Stimulated activated CD4-positive, alpha-beta T cell treated with anti-CD3 and anti-CD28 coated beads, Interleukin-12 subunit alpha, Interleukin-12 subunit beta, amount 100 ng/mL, for 24 hours (primary cell): ENCODE results near the gene PTCD2.
A peak's percentile ranks its signal among the peaks of the same experiment; 100 is the strongest.

Experiments
- DNase-seq, 2 experiments: peaks; one replicate each; pipeline ENCODE4 v3.0.0-alpha.2; 2020; ENCODE audit warnings: low read depth in 2 of 2

The PTCD2 gene

DNA sequence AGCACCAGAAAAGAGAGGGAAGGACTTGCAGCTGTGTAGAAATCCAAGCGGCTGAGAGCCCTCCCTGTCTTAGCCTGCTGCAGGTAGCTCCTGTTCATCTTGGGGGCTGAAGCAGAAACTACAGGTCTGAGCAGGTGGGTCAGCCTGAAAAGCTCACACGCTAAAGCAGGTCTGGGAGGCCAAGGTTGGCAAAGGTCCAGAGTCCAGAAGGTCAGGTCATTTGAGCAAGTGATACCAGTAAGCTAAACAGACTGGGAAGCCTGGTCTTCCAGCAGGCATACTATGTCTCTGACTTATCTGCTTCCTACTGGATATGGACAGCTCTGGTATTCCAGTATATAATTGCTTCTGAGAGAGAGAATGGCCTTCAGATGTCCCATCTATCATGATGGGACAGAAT is 26.2 kb downstream of the PTCD2 start:
- DNase-seq = no peak

DNA sequence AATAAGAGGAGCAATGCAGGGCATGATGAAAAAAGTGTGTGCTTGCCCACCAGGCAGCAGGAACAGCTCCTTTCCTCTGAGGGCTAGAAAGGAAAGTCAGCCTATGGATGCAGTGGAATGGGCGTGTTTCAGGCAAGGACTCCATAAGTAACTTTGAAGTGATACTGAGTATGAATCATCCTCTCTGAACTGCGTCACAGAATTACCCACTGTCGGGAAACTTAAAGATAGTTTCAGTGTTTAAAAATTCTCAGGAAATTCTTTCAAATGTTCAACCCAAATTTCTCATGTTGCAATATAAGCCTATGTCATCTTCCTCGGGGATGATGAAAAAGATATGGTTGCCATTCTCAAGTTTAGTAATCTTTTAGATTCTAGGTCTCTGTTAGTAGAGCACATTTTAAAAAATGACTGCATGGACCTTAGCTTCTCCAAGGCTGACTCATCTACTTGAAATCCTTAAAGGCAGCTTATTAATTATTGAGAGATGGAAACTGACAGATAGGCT is 27.7 kb downstream of the PTCD2 start:
- DNase-seq = no peak

GRCh38 chr5:72351376-72351775 is 31.2 kb downstream of the PTCD2 start:
- no peak for DNase-seq

DNA sequence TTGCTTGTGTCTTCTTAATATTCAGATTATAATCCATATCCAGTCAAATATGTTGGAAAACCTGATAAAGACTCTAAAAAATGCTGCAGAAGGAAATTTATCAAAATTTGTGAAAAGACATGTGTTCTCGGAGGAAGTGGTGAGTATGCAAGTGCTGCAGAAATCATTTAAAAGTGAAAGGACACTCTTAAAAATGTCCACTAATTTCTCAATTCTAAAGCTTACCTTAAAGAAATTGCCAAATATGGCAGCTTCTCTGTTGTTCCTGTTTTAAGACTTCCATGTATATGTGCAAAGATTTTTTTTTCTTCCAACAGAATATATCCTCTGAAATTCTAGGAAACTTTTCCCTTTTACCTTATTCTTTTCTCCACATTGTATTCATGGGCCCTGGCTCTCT is 32.4 kb downstream of the PTCD2 start:
- DNase-seq = no peak

- DNase-seq = no peak
Observed at GRCh38 chr5:72353046-72353445, 32.9 kb downstream of the PTCD2 start.

- DNase-seq = no peak
Observed at GRCh38 chr5:72355706-72356299, 35.6 kb downstream of the PTCD2 start.

DNA sequence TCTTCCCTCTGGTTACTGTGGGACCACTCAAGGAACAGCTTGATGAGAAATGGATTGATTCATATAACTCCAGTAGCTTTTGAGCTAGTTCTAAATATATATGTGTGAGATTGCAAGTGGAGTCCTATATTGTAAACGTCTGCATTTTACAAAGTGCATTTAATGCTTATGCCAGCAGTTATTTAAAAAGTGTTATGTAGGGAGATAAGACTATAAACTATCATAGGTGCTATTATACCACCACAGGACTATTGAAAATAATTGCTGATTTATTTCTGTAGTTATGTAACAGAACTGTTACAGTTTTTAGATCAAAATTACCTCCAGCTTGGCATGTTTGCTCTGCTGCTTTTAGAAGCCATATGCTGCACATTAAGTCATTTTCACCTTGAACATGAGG is 36.2 kb downstream of the PTCD2 start:
- DNase-seq = no peak

GRCh38 chr5:72358925-72359324 is 38.8 kb downstream of the PTCD2 start:
- DNase-seq = no peak

DNA sequence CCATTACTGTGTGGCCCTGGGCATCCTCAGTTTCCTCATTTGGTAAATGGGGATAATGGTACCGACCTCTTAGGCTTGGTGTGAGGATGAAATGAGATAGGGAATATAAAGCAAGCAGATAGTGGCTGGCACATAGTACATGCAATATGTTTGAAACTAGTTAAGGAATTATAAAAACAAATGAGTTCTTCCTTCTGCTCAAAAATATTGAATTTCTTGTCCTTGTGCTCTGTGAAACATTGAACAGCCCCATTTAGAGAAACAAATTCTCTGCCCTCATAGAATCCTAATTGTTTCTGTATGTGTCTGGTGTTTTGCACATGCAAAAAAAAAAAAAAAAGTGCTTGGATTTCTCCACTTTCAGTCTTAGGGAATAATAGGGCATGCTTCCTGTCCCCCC is 39.7 kb downstream of the PTCD2 start:
- DNase-seq = no peak

- no peak for DNase-seq
Observed at GRCh38 chr5:72363166-72363802, 43.1 kb downstream of the PTCD2 start.

GRCh38 chr5:72364171-72364570 is 44.0 kb downstream of the PTCD2 start:
- DNase-seq = no peak

GRCh38 chr5:72364951-72365350 is 44.8 kb downstream of the PTCD2 start:
- no peak for DNase-seq

DNA sequence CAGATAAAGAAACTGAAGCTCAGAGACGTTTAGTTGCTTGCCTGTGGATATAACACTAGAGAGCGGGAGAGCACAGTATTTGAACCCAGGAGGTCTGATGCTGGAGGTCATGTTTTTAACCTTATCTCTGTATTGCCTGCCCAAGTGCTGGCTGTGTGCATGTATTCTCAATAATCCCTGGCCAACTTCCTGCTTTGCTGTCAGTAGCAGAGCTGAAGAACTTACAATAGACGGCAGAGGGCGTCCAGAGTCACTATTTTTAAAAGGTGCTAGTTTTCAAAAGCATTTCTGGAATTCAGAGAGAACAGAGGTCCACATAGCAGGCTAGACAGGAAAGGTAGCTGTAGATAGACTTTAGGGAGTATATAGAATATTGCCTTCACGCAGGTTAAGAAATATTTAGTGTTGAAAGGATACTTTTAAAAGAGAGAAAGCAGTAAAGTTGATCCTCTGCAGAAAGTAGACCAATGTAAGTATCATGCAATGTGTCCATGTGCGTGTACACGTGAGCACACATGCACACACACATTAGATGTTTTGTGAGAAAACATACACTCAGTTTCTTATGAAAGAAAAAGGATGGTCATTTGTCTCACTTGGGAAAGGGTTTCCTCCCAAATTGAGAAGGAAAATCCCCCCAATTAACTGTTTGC is 46.3 kb downstream of the PTCD2 start:
- DNase-seq = peak in 1 of 2 experiments; percentile 6

DNA sequence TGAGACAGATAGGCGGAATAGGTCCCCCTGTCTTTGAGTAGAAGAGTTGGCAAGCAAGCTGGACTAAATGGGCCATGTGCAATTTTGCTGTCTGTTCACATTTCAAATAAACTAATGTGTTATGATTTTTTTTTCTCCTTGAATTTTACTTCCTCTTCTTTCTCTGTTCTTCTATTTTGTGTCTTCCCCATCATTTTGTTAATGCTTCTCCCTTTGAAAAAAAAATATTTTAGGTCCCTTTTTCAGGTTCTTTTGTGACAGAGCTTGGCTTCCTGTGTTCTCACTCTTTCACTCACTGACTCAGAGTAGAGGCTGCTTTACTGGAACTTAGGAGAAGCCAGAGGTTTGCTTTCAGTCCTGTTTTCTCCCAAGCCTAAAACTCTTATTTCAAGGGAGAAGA is 48.1 kb downstream of the PTCD2 start:
- no peak for DNase-seq

DNA sequence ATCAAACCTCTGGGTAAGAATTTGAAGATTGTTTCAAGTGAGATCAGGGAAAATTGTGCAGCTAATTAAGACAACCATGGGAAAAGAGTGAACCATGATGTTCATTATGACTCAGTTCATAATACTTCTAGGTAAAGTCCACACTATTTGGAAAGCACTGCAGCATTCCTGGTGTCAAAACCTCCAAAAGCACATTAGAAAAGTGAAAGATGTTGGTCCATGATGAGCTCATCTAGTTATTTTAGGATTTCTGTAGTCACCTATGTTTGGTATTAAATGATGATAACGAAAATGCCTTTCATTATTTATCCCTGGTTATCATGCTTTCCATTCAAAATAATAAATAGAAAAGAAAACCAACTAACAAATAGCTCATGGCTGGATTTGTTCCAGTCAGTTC is 49.1 kb downstream of the PTCD2 start:
- no peak for DNase-seq

DNA sequence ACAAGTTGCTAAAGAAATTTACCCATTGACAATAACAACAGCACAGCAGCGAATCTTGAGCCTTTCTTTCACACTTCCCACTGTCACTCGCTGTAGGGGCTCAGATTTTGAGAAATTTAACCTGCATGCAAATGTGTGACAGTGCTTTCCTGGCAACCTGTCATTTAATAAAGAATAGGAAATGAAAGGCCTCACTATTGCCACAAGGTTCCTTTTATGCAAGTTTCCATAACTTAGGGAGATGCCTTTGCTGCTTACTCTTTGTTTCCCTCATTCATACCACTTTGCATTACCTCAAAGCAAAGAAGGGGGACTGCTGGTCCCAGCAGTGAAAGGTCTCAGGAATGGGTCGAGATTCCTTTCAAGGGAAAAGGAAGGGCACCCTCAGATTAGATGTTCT is 49.5 kb downstream of the PTCD2 start:
- DNase-seq = no peak

DNA sequence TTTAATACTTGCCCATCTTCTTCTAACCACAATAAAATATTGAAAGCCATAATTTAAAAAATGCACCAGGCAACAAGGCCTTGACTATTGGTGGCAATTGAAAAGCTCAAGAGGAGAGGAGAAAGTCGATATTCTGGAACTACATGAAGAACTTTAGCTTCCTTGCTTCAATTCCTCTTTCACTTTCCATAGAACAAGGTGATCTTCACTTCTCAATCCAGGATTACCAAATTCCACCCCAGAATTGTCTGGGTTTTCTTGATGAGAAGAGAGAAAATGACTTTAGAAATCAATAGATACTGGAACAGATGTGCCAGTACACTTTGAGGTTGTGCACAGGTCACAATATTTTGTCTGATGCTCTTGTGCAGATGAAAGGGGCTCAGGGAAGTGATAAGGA is 52.2 kb downstream of the PTCD2 start:
- DNase-seq = no peak

DNA sequence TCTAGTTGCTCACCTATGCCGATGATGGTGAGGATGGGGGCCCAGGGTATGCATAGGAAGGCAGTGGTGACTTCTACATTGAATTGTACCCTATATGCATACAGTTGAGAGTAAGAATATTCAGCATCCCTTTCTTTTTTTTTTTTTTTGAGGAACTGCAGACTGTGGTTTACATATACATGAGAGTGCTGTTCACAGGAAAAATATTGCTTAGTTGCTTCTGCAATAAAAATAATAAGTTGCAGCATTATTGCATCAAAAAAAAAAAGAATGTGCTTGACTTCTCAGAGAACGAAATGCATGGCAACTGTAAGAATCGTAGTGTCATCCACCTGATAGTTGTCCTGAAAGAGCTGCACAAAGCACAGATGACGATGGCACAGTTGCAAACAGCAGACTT is 52.8 kb downstream of the PTCD2 start:
- no peak for DNase-seq

GRCh38 chr5:72374844-72375243 is 54.7 kb downstream of the PTCD2 start:
- no peak for DNase-seq

DNA sequence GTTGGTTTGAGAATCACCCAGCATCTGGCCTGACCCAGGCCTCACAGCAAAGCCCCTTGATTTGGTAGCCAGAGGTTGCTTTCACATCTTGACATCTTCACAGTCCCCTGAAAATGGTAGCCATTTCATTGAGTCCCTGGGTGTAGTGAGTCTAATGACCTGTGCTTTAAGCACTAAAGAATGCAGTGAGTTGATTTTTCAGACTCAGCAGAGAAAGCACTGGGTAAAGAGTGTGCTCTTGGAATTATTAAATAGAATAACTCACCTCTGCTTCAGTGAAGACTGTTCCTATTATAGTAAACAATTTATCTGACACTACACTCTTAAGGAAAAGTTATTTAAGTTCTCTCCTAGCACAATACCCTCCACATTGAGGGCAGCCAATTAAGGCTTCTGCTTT is 56.2 kb downstream of the PTCD2 start:
- DNase-seq = no peak

DNA sequence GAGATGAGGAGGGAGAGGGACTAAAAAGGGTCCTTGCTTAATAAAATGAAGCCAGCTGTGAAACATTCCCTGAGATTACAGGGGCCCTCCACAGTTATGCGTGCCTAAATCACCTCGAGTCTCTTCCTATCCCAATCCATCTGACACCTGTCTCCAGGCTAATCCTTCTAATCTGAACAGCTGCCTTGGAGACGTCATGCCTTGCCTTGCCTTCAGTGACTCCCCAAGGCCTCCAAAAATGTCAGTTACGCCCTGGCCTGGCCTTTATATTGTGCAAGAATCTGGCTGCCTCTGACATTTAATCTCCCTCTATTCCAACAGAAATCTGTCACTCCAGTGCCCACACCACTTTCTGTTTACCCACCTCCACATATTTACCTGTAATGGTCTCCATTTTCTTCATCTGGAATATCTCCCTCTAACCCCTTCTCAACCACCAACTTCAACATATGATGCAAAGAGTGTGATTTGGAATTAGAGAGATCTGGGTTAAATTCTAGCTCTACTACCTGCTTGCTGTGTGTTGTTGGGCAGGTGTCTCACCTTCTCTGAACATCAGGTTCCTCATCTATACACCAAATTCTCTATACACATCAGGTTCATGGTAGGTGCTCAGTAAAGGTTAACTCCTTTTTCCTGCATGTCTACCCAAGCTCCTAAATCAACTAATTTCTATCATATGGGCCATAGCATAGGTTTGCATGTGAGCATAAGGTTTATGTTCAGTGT is 57.9 kb downstream of the PTCD2 start:
- no peak for DNase-seq

DNA sequence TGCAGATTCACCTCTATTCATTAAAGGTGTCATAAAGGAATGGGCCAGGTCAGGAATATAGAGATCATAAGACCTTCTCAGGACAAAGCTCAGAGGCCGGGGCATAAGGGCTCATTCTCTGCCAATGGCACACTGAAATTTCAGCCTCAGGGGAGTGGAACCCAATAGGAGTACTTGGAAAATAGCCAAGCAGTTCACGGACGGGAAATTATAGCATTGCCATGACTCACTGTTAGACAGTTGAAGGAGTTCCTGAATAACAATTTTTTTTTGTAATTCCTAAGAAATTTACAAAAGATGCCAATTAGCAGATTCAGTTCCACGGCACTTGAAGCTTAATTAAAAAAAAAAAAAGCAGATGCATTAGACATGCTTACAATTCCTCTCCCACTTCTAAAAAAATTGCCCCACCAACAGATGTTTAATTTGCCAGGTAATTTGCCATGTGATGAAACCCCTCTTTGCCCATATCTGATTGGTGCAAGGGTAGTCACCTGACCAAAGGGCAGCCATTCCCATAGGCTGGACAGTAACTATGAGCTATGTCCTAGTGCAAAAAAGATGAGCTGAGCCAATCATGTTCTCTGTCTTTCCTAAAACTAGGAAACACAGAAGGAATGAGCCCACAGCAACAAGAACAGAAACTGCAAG is 58.6 kb downstream of the PTCD2 start:
- no peak for DNase-seq
